Omental fat pad (tissue), 4 donors: ENCODE data around the gene AP1G2. TPM values are rescaled to one million over a fixed set of nuclear protein-coding genes. Genes with fewer than 3 reads are reported as not detected.

ENCODE experiments used
- ATAC-seq: fragments of 150-250 bp; one replicate; pipeline ENCODE4 v1.9.1; 2016; ENCODE audit warnings: mild to moderate bottlenecking, moderate library complexity; ENCODE audit not compliant: low FRiP score
- DNase-seq: peaks from one replicate; pipeline ENCODE4 v3.0.0-alpha.2; 2019; ENCODE audit warnings: low spot score
- total RNA-seq, 4 donors: library from RNA; depleted of rRNA; stranded (reverse); fragments of >200 nt; gene quantifications; one replicate each; pipeline ENCODE4 v1.1.0, GENCODE V29; 2016
- TF ChIP-seq, protein P1 (sequence below), 3 donors: fragments of 450-650 bp; IDR thresholded peaks; one replicate each; pipeline ENCODE4 v1.5.1; 2016 to 2017; ENCODE audit warnings: antibody characterized with exemption in 3 of 3, mild to moderate bottlenecking in 3 of 3, moderate library complexity in 2 of 3

AP1G2 gene
- total RNA-seq, 4 donors from 2014 or later, result 49.5 to 72.9 (median 58.0) TPM

GRCh38 chr14:23546450-23547035 lies 21.0 kb downstream of the AP1G2 start:
- ATAC-seq, result no peak

DNA sequence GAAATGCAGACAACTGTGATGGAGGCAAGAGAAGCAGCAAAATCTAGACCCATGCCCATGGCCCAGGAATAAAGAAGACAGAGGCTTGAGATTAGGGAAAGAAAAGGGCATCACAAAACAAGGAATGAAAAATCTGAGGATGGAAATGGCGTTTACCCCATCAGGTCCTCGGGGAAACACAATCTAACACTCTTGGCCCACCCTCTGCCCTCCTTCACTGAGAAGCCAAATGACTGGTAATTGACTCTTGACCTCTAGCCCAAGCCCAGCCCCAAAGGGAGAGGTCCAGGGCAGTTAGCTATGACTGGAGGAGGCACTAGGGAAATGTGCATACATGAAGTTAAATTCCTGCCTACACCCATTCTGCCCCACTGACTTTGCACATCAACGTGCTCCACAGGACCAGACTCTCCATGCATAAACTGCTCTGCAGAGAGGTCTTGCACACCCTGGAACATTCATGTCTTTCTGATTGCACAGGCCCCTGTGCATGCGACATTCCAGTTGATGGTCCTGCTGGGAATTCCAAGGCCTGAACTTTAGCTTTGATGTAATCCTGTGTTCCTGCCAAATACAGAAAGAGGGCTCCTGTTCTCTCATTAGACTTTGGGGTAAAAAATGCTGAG lies 21.7 kb downstream of the AP1G2 start:
- ATAC-seq, result no peak
- TF ChIP-seq, protein P1, sequence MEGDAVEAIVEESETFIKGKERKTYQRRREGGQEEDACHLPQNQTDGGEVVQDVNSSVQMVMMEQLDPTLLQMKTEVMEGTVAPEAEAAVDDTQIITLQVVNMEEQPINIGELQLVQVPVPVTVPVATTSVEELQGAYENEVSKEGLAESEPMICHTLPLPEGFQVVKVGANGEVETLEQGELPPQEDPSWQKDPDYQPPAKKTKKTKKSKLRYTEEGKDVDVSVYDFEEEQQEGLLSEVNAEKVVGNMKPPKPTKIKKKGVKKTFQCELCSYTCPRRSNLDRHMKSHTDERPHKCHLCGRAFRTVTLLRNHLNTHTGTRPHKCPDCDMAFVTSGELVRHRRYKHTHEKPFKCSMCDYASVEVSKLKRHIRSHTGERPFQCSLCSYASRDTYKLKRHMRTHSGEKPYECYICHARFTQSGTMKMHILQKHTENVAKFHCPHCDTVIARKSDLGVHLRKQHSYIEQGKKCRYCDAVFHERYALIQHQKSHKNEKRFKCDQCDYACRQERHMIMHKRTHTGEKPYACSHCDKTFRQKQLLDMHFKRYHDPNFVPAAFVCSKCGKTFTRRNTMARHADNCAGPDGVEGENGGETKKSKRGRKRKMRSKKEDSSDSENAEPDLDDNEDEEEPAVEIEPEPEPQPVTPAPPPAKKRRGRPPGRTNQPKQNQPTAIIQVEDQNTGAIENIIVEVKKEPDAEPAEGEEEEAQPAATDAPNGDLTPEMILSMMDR (IDR thresholded peaks at IDR 0.05), result no peak
- no peak for DNase-seq

More at GRCh38 chr14:23546450-23547035, 21.0 kb downstream of the AP1G2 start:
- DNase-seq, result no peak
- TF ChIP-seq, protein P1 (IDR thresholded peaks at IDR 0.05), result no peak

DNA sequence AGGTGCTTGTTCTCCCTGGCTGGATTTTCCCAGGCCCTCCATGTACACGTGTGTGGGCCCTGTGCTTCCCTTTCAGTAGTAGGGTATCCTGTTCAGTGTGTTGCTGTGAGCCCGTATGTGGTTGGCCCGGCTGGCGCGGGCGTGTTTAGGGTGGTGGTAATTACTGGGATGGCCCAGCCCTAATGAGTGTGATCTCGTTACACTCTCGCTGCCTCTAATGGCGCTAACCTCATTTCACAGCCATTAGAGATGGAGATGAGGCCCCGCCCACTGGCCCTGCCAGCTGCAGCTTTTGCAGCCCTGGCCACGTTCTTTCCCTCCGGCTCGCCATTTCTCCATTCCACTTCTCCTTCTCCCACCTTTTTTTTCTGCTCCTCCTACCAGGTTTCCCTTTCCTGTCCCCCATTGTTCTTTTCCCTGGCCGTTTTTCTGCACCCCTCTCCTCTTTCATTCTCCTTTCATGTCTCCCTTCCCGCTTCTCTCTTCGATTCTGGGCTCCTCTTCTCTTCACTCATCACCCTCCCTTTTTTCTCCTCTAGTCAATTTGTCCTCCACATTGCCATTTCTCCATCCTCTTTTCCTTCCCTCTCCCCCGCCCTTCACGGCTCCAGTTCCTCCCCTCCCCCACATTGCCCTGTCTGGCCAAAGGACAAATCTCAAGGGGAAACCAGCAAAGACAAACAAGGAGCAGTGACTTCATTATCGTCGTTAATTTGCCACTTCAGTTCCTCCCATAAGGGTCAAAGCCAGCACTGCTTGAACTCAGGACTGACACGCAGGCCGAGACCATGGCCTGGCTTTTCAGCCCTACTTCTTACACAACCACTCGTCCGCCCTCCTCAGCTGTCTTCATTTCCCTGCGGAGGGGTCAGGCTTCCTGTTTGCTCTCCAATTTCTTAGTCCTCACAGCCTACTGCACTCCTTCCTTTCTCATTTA lies 22.8 kb downstream of the AP1G2 start:
- TF ChIP-seq, protein P1 (IDR thresholded peaks at IDR 0.05), result no peak
- DNase-seq (no peak), ATAC-seq (peak; percentile 33)

- no peak for ATAC-seq
- no peak for DNase-seq
- TF ChIP-seq, protein P1 (IDR thresholded peaks at IDR 0.05), result no peak
Measured at GRCh38 chr14:23543403-23543802, 24.2 kb downstream of the AP1G2 start.

DNA sequence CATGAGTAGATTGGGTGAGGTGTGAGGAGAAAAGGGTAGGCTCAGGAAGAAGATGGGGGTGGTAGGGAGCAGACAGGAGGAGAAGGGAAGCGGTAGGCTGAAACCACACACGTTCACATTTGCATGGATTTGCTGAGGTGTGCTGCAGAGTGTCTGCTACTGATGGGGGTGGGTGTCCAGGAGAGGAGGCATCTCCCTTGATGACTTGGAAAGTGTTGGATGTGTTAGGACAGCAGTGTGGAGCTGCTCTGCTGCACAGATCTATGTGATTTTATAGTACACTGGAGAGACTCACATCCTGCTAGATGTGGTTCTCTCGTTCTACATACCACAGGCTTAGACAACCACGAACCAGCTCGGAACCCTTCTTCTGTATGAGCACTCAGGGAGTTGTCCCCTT lies 25.3 kb downstream of the AP1G2 start:
- no peak for ATAC-seq
- TF ChIP-seq, protein P1 (IDR thresholded peaks at IDR 0.05), result no peak
- DNase-seq, result no peak

DNA sequence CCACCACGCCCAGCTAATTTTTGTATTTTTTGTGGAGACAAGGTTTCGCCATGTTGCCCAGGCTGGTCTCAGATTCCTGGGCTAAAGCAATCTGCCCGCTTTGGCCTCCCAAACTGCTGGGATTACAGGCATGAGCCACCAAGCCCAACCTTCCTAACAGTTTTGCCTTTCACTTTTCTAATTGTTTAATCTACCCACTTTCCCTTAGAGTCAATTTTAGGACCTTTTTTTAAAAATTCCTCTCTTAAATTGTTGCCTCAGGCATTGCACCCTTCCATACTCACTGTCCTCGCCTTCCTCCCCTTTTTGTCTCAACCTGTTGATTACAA lies 27.5 kb downstream of the AP1G2 start:
- DNase-seq (no peak), ATAC-seq (no peak)
- TF ChIP-seq, protein P1 (IDR thresholded peaks at IDR 0.05), result no peak
